HepG2 (cell line): ENCODE measurements around the gene GMPPA. TPM values are rescaled to one million over a fixed set of nuclear protein-coding genes. Genes with fewer than 3 reads are reported as not detected.

ENCODE experiments used
- CHD2 ChIP-seq: IDR thresholded peaks from 2 replicates; pipeline ENCODE4 v1.6.1; 2011; ENCODE audit warnings: low read depth, low read length, improper control_type of control experiment
- CREB3 ChIP-seq: sonication (generic); formaldehyde crosslinking; IDR thresholded peaks from 2 replicates; pipeline ENCODE4 v1.5.0; 2020; ENCODE audit warnings: missing genetic modification reagents
- FIP1L1 ChIP-seq: fragments of 200-400 bp; formaldehyde crosslinking; IDR thresholded peaks from 2 replicates; pipeline ENCODE4 v1.6.1; 2018; ENCODE audit warnings: low read depth, mild to moderate bottlenecking, low read length, moderate library complexity, borderline replicate concordance; ENCODE audit not compliant: insufficient read depth
- FOXM1 ChIP-seq: sonication (generic); formaldehyde crosslinking; IDR thresholded peaks from 2 replicates; pipeline ENCODE4 v1.5.0; 2020; ENCODE audit warnings: missing genetic modification reagents
- MATR3 ChIP-seq: sonication (generic); formaldehyde crosslinking; IDR thresholded peaks from 2 replicates; pipeline ENCODE4 v1.4.0; 2020; ENCODE audit warnings: missing genetic modification reagents
- NFKB2 ChIP-seq: sonication (generic); formaldehyde crosslinking; IDR thresholded peaks from 2 replicates; pipeline ENCODE4 v1.4.0; 2020; ENCODE audit warnings: missing genetic modification reagents, borderline replicate concordance
- NFKBIZ ChIP-seq: IDR thresholded peaks from 2 replicates; pipeline ENCODE4 v1.6.1; 2018; ENCODE audit warnings: missing genetic modification reagents, missing compliant biosample characterization
- POGK ChIP-seq: sonication (generic); formaldehyde crosslinking; conservative IDR thresholded peaks from 2 replicates; pipeline ENCODE4 v1.8.0; 2022; ENCODE audit warnings: mild to moderate bottlenecking, moderate library complexity, missing genetic modification reagents
- SIN3A ChIP-seq: IDR thresholded peaks from 2 replicates; pipeline ENCODE4 v1.6.1; 2011; ENCODE audit warnings: low read depth, mild to moderate bottlenecking, control low read depth, low read length, borderline replicate concordance
- SP1 ChIP-seq, 2 experiments: fragments of 450-650 bp in 1 of 2; sonication (generic) in 1 of 2; formaldehyde crosslinking in 1 of 2; IDR thresholded peaks; 2 replicates each; pipeline versions ENCODE4 v1.4.0 to v1.6.1; 2016 to 2020; ENCODE audit warnings: missing genetic modification reagents in 1 of 2
- TBX3 ChIP-seq: fragments of 450-650 bp; IDR thresholded peaks from 2 replicates; pipeline ENCODE4 v1.6.1; 2017; ENCODE audit warnings: antibody characterized with exemption, mild to moderate bottlenecking, inconsistent platforms, borderline replicate concordance
- TFE3 ChIP-seq: IDR thresholded peaks from 2 replicates; pipeline ENCODE4 v1.6.1; 2016
- ZMAT3 ChIP-seq: sonication (generic); formaldehyde crosslinking; conservative IDR thresholded peaks from 2 replicates; pipeline ENCODE4 v1.7.0; 2021; ENCODE audit warnings: missing genetic modification reagents
- ZNF772 ChIP-seq: sonication (generic); formaldehyde crosslinking; IDR thresholded peaks from 2 replicates; pipeline ENCODE4 v1.5.0; 2020; ENCODE audit warnings: mild to moderate bottlenecking, missing genetic modification reagents
- ZSCAN29 ChIP-seq: sonication (generic); formaldehyde crosslinking; conservative IDR thresholded peaks from 2 replicates; pipeline ENCODE4 v1.4.0; 2020; ENCODE audit warnings: mild to moderate bottlenecking, missing genetic modification reagents
- polyA plus RNA-seq, 8 experiments: library from polyadenylated mRNA; depleted of rRNA in 3 of 8; stranded (reverse) in 7 of 8; unstranded in 1 of 8; fragments of >200 nt; fragmentation: Illumina TruSeq in 4 of 8; extraction: Trizol in 4 of 8; gene quantifications; 2 replicates each; pipeline versions ENCODE4 v1.2.1 to v1.2.3, GENCODE V29; 2011 to 2016; ENCODE audit warnings: low read depth in 4 of 8, missing spikeins in 1 of 8, mixed read lengths in 1 of 8; ENCODE audit not compliant: insufficient read depth in 1 of 8
- total RNA-seq, 5 experiments: library from RNA; depleted of rRNA; stranded (reverse); fragments of >200 nt; fragmentation: Illumina TruSeq; extraction: Trizol; gene quantifications; 2 replicates each; pipeline ENCODE4 v1.2.3, GENCODE V29; 2016; ENCODE audit warnings: low read depth in 1 of 5
- TF ChIP-seq, protein P1 (sequence below): sonication (generic); formaldehyde crosslinking; IDR thresholded peaks from 2 replicates; pipeline ENCODE4 v1.8.1; 2023; ENCODE audit warnings: mild to moderate bottlenecking, missing genetic modification reagents, borderline replicate concordance
- TF ChIP-seq, protein P2 (sequence below): sonication (generic); formaldehyde crosslinking; IDR thresholded peaks from 2 replicates; pipeline ENCODE4 v1.8.1; 2023; ENCODE audit warnings: mild to moderate bottlenecking, moderate library complexity, missing genetic modification reagents
- TF ChIP-seq, protein P3 (sequence below): IDR thresholded peaks from 2 replicates; pipeline ENCODE4 v1.6.1; 2016; ENCODE audit warnings: missing compliant biosample characterization, missing genetic modification reagents, borderline replicate concordance
- TF ChIP-seq, protein P4 (sequence below): sonication (generic); formaldehyde crosslinking; IDR thresholded peaks from 2 replicates; pipeline ENCODE4 v1.4.0; 2020; ENCODE audit warnings: missing genetic modification reagents, borderline replicate concordance

The GMPPA gene
- total and polyA plus RNA-seq, 2 of the 13 experiments (the other 11 are each of a cell fraction or from before 2014, with no cell fraction given): 81.1 to 106 TPM

DNA sequence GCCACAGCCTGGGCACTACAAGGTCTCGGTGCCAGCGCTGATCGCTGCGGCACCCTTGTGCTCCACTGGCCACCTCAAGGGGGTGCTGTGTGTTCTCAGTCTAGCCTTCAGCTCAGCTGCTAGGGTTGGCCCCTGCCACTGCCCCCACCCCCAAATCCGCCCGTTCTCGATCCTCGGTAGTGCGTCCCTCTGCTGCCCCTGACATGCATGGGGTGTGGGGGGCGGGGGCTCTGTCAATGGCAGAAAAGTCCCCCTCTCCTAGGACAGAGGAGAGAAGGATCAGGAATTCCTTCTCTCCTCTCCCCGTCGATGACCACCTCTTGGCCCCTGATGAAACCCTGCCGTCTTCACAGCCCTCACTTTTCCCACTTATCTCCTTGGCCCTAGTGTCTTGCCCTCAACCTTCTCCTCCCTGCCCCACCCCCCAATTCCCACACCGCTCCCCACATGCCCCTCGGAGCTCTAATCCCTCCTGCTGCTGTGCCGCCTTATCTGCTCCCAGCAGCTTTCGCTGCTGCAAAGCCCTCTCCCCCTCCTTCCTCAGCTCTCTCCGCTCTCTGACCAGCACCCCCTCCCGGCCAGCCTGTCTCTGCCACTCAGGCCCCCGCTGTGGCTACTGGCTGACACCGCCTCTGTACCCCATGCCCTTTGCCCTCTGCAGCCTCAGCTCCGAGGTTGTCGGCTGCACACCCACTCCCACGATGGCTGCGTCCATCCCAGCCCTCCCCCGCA, 11.3 kb downstream of the GMPPA start (continued):
- TF ChIP-seq, protein P1, sequence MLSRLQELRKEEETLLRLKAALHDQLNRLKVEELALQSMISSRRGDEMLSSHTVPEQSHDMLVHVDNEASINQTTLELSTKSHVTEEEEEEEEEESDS: no peak
- no peak for TF ChIP-seq POGK (CRISPR knock-in tag)
- TF ChIP-seq ZNF772 (CRISPR knock-in tag): no peak; the same call in 1 of the 2 replicates
- no peak for TF ChIP-seq FOXM1 (CRISPR knock-in tag)
- no peak for TF ChIP-seq FIP1L1
- TF ChIP-seq ZMAT3 (CRISPR knock-in tag): no peak
- TF ChIP-seq, protein P2, sequence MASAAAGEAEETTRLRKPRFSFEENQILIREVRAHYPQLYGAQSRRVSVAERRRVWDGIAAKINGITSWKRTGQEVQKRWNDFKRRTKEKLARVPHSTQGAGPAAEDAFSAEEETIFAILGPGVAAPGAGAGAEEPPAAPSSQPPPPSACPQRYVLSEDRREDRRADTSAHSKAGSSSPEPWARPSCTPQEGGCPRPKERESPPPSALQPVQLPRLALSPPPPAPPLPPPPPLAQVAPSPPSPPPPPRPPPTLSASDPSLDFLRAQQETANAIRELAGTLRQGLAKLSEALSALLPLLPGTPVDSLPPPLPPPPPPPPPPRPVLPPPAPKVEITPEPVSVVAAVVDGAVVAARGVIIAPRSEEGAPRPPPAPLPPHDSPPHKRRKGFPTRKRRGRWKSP: no peak
- TF ChIP-seq NFKB2: peak; percentile 55; the same call in 1 of the 2 replicates
- TF ChIP-seq TBX3: no peak
- TF ChIP-seq, protein P3, sequence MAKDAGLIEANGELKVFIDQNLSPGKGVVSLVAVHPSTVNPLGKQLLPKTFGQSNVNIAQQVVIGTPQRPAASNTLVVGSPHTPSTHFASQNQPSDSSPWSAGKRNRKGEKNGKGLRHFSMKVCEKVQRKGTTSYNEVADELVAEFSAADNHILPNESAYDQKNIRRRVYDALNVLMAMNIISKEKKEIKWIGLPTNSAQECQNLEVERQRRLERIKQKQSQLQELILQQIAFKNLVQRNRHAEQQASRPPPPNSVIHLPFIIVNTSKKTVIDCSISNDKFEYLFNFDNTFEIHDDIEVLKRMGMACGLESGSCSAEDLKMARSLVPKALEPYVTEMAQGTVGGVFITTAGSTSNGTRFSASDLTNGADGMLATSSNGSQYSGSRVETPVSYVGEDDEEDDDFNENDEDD (CRISPR knock-in tag): no peak
- no peak for TF ChIP-seq NFKBIZ (CRISPR knock-in tag)
- no peak for TF ChIP-seq SP1 (IDR thresholded peaks at IDR 0.05)
- TF ChIP-seq SP1 (CRISPR knock-in tag; IDR thresholded peaks at IDR 0.05): no peak
- 0 out of 2 replicates have a peak, but pooled peaks have one; percentile 58 for TF ChIP-seq ZSCAN29 (CRISPR knock-in tag)
- TF ChIP-seq, protein P4, sequence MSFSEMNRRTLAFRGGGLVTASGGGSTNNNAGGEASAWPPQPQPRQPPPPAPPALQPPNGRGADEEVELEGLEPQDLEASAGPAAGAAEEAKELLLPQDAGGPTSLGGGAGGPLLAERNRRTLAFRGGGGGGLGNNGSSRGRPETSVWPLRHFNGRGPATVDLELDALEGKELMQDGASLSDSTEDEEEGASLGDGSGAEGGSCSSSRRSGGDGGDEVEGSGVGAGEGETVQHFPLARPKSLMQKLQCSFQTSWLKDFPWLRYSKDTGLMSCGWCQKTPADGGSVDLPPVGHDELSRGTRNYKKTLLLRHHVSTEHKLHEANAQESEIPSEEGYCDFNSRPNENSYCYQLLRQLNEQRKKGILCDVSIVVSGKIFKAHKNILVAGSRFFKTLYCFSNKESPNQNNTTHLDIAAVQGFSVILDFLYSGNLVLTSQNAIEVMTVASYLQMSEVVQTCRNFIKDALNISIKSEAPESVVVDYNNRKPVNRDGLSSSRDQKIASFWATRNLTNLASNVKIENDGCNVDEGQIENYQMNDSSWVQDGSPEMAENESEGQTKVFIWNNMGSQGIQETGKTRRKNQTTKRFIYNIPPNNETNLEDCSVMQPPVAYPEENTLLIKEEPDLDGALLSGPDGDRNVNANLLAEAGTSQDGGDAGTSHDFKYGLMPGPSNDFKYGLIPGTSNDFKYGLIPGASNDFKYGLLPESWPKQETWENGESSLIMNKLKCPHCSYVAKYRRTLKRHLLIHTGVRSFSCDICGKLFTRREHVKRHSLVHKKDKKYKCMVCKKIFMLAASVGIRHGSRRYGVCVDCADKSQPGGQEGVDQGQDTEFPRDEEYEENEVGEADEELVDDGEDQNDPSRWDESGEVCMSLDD (CRISPR knock-in tag): peak; percentile 91
- TF ChIP-seq SIN3A: no peak
- 0 out of 2 replicates have a peak, but pooled peaks have one; percentile 6 for TF ChIP-seq TFE3 (CRISPR knock-in tag)
- TF ChIP-seq CREB3: no peak
- TF ChIP-seq MATR3 (CRISPR knock-in tag): no peak
- TF ChIP-seq CHD2: no peak
